ENCODE measurements around the gene BEND7.
"Not testable (repeated sequence)": the region's sequence is repeated elsewhere in the genome, so short reads cannot be mapped to it uniquely, and the experiment has no call there.

Gene BEND7

DNA sequence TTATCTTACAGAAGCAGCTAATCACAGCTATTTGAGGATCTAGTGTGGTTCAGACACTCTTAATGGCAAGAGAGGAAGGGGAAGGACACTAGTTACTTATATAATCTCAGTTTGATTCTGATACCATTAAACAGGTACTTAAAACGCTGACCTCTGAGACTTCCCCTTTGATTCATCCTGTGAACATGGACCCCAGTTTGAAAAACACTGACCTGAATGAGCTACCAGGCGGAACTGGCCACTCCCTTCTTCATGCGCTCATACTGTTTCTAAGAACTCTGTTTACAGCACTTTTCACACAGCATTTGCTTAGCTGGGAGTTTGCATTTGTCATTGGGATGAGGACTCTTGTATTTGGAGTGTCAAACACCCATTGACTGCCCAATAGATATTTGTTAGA is 45.7 kb downstream of the BEND7 start:
- DNase-seq (ENCODE audit: low spot score) = no peak

DNA sequence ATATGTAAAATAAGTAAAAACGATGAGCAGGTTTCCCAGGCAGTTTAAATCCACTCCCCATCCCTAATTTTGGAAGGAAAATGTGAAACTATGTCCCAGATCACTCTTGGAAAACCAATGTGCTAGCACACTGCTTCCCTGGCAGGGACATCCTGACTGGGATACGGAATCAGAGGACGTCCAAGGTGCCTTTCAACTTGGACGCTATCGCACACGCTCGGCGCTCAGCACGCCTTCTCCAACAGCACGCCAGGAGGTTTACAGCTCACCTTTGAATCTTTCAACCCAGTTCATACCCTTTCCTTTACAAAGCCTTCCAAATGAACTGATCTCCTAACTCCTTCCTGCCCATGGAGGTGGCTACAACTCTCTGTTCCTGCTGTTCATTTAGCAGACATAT is 47.1 kb downstream of the BEND7 start:
- no peak for DNase-seq (ENCODE audit: low spot score)

DNA sequence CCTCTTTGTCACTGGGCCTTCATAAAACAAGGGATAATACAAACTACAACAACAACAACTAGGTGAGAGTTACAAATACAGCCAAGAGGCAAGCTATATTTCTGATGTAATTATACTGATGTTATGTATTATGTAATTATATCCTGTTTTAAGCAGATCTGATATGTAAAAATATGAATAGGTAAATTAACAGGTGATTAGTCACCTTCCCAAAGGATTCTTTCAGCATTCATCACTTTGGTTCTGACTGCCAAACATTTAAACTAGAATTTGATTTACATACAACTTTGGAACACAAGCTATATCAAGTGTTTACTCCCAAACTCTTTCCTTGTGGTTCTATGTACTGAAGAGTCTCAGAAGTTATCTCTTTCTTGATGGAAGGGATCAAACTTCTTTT is 53.7 kb downstream of the BEND7 start:
- no peak for DNase-seq (ENCODE audit: low spot score)

DNA sequence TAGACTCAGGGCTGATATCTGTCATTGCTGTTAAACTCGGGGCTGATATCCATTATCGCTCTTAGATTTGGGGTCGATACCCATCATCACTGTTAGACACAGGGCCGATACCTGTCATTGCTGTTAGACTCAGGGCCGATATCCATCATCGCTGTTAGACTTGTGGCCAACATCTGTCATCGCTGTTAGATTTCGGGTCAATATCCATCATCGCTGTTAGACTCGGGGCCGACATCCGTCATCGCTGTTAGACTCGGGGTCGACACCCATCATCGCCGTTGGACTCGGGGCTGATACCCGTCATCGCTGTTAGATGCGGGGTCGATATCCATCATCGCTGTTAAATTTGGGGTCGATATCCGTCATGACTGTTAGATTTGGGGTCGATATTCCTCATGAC is 54.8 kb downstream of the BEND7 start:
- DNase-seq (ENCODE audit: low spot score) = no peak

DNA sequence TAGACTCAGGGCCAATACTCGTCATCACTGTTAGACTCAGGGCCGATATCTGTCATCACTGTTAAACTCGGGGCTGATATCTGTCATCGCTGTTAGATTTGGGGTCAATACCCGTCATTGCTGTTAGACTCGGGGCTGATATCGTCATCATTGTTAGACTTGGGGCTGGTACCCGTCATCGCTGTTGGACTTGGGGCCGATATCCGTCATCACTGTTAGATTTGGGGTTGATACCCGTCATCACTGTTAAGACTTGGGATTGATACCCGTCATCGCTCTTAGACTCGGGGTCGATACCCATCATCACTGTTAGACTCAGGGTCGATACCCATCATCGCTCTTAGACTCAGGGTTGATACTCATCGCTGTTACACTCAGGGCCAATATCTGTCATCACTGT is 56.5 kb downstream of the BEND7 start:
- DNase-seq (ENCODE audit: low spot score) = no peak

DNA sequence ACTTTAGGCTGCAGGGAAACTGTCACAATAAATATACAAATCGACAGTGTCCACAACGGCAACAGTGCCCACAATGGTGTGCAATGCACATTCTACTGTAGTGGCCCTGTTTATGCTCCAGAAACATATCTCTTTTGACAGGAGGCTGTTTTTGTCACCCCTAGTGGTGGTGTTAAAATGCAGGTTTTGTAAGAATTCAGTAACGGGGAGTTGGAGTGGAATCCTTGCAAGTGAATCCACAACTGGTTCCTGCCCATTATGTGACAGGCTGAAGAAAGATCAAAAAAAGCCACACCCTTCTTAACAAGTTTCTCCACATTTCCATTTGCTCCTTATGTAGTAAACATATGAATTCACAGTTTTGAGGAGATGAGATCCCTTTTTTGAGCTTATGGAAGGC is 58.5 kb downstream of the BEND7 start:
- no peak for DNase-seq (ENCODE audit: low spot score)

DNA sequence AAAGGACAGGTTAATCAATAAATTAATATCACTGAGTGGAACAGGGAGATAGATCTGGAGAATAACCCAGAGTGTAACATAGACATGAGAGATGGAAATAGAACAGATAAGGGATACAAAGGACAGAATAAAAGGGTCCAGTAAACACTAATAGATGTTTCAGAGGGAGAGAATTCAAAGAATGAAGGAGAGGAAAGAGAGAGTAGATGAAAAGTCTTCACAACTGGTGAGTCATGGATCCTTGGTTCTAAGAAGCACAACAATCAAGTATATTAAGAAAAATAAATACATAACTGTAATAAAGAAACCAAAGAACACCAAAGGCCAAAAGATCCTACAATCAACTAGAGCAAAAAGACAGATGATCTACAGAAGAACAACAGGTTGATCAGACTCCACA is 66.3 kb downstream of the BEND7 start:
- no peak for DNase-seq (ENCODE audit: low spot score)

DNA sequence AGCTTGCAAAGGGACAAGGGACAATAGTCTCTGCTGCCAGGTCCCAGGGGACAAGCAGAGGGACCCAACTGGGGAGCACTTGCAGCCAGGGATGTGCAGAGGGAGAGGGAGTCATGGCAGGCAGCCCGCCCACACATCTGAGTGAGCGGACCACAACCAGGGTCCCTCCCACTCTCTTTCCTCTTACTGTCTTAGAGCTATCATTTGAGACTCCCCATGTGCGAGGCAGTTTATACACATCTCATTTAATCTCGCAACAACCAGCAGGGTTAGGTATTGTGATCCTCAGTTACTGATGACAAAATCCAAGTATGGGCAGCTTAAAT is 70.2 kb downstream of the BEND7 start:
- no peak for DNase-seq (ENCODE audit: low spot score)

DNA sequence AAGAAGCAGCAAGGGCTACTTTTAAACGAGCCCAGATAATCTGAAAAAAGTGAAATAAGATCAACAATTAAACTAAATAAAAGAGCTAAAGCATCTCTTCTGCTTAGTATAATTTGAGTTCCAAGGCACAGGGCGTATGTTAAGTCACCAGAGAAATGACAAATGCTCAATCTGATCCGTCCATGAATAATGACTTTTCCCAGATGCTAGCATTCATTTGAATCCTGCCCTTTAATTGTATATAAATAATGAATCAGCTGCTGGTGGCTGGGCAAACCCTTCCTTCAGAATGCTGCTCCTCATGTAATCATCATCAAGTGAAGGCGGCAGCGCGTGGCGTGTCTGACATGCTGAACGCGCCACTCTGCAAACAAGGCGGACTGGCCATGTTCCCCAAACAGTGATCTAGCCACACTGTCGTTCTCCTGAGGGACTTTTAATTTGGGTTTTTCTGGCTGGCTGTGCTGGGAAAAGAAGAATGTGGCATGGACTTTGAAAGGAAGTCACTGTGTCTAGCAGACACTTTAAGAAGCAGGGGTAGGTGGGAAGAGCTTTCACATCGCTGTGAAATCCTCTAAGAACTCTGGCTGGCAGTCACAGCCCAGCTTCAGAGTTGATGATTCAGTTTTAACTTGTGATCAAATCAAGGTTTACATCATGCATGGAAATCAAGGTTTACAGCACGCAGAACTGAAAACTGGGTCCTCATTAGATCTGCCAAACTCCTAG is 70.7 kb downstream of the BEND7 start:
- no peak for DNase-seq (ENCODE audit: low spot score)

DNA sequence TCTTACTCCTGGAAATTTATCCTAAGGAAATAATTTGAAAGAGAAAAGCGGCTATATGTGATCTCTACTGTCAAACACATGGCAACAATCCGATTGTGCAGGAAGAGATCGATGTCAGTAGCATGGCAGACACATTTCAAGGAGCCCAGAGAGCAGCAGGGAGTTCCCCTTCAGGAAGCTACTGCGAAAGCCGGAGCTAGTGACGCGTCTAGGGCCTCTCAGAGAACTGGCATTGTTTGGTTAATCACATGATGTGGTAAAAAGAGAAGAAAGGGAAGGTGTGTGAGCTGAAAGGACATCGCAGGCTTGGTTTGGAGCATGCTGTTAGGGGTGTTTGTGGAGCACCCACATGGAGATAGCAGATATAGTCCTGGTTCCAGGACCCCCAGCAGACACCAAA is 74.9 kb downstream of the BEND7 start:
- DNase-seq (ENCODE audit: low spot score) = no peak

DNA sequence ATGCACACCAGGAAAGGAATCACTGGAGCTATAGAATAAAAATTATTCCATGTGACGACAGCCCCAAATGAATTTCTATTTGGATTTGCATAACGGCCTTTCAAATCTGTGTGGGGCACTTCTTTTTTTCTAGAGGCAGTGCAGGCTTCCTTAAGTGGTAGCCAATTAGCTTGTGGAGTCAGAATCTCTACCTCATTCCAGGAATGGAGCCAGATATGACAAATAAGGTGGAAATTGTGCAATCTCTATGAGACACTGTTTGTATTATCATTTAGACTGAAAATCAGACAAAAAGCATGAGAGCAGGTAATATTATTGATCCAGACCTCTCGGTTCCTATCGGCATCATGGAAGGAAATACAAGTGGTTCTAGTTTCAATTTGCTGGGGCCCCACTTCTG is 78.7 kb downstream of the BEND7 start:
- DNase-seq (ENCODE audit: low spot score) = no peak

DNA sequence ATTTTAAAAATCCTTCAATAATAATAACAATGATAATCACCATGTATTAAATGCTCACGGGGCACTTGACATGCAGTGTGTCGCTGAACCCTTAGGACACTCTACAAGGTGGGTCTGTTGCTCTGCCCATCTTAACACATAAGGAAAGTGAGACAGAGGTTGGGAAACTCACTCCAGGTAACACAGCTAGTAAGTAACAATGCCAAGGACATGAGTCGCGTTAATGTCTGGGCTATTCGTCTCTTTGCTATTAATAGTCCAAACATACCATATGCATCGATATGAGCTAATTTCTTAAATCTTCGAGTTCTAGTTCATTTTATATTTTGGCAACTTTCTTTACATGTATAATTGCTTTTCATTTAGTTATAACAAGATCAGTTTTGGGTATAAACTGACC is 79.5 kb downstream of the BEND7 start:
- DNase-seq (ENCODE audit: low spot score) = no peak

DNA sequence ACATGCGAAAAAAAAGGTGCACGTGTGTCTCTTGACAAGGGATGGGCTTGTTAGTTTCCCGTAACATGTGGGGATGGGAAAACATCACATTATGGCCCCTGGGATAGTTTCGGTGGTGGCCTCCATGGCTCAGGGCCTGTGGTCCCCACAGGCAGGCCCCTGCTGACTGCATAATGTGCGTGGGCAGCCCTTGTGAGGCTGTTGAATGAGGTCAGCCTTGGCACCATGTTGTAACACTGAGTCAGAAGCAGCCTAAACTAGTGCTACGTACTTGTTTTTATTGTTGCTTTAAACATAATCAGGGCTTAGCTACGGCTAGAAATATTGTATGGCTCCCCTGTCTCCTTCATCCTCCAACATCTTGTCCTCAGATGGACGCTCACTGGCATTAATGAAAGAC is 80.6 kb downstream of the BEND7 start:
- DNase-seq (ENCODE audit: low spot score) = no peak

DNA sequence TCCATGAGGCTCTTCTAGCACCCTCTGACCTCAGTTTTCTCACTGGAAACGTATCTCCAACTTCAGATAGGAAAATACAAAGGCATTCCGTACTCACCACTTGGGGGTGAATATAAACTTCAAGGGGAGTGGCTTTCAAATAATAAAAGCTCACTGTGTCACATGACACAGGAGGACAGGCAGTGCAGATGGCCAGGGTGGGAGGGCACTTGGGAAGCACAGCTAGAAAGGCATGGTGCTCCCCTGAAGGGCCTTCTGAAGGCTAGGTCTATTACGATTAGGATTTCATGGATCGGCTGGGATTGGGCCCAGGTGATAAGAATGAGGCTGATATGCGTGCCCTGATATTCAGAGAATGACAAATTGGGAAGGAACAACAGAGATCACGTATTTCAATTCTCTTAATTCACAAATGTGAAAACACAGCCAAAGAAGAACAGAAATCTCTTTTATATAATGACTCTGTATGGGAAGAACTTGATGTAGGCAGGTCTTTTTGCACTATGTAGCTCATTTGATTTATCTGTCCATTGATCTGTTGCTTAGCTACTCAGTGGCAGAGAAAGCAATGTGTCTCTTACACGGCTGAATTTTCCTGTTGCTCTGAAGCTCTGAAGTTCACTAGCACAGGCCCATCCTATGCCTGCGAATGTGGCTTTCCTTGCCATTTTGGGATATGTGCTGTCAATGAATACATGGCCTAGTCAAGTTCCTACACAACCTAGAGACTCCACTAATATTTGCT is 83.0 kb downstream of the BEND7 start:
- DNase-seq (ENCODE audit: low spot score) = no peak

DNA sequence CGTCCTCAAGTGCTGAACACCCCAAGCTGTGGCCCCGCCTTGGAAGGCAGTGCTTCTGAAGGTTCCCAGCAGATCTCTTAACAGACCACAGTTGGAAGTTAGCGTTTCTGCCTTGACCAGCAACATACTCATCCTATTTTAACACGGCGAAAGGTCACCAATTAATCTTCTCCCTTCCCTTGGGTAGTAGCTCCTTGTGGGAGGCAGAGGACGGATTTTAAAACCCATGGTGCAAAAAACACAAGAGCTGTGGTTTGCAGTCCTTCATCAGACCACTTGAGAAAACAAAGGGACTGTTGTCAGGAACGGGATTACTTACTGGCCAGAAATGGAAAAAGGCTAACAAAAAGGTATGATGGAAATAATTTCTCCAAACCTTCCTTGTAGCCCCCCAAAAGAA is 87.3 kb downstream of the BEND7 start:
- no peak for DNase-seq (ENCODE audit: low spot score)

DNA sequence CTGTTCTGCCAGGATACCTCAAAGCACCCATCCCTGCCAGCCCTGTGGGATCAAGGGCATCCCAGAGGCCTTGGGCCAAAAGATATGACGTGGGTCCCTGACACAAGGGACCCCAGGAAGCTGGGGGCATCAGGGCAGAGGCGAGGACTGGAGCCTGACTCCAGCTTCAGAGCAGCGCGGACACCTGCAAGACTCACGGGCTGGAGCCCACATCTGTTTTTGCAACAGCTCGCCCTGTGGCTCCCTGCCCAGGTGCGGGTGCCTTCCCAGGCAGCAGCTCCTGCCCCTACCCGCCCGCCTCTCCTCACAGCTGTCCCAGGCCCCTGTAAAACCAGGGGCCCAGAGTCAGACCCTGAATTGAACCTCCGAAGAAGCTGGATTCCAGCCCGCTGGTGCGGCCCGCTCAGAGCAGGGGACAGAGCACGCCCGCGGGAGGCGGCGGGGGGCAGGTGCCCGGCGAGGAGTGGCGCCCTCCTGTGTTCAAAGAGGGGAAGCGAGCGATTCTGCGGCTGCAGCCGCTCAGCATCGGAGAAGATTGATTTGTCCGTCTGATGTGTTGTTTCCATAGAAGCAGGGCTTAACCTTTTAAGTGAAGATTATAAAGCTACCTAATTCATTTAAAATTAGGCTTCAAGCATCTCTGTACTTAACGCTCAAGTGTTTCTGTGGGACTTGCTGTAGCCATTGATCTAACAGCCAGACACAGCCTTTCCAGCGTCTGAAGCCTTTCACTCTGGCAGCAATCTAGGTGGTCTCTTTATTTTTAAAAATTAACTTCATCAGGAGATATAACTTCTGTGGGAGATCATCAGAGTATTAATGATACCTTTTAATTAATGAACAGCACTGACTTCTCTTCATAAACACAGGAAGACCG is 88.4 kb downstream of the BEND7 start:
- DNase-seq (ENCODE audit: low spot score) = peak; percentile 55

DNA sequence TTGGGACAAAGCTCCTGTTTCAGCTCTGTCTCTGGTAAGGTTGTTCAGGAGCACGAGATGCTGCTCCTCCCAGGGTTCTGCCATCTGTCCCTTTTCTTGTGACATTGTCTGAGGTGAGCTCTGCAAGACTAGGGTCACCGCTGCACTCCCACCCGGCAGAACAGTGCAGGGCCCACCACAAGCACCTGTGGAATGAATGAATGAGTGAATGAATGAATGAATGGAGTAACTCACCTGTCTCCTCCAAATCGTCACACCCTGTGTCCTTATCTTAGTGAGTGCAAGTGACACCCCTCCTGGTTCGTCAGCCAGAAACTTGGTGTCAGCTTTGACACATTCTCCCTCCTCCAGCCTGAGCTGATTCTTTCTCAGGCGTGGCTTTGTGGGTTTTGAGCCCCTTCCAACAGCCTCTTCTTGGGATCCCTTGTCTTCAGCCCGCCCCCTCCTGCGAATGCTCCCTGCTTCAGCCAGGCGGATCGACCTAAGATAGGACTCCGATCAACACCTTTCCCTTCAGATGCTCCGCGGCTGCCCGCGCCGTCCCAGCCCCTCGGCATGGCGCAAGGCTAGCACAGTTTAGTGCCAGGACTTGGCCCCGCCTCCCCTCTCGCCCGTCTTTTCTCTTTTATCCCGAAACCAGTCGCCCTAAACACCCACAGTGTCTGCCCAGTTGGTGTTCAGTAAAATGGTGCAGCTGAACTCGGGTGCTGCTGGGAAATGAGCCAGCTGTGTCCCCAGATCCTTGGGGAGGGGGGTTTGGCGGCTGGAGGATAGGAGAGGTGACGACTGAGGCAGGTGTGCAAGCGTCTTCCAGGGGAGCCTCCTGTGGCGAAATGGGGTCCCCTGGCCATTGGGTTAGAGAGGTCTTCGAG is 89.3 kb downstream of the BEND7 start:
- no peak for DNase-seq (ENCODE audit: low spot score)

DNA sequence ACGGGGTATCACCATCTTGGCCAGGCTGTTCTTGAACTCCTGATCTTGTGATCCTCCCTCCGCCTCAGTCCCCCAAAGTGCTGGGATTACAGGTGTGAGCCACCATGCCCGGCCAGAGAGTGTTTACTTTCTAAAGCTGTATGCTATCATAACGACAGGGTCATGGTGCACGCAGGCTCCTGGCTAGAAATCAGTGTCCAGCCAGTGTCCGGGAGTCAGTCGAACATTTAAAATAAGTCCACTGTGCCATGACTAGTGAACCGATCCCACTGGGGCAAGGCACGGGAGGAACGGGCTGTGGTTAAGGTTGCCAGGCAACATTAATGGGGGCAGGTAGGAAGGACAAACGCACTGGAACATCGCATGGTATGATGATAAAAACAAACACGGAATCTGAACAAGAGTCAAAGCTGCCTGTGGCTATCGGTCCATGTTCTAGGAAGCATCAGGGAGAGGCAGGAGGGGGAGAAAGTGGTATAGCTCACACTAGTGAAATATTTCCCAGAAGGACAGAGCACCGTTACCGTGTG is 91.7 kb downstream of the BEND7 start:
- DNase-seq (ENCODE audit: low spot score) = no peak

DNA sequence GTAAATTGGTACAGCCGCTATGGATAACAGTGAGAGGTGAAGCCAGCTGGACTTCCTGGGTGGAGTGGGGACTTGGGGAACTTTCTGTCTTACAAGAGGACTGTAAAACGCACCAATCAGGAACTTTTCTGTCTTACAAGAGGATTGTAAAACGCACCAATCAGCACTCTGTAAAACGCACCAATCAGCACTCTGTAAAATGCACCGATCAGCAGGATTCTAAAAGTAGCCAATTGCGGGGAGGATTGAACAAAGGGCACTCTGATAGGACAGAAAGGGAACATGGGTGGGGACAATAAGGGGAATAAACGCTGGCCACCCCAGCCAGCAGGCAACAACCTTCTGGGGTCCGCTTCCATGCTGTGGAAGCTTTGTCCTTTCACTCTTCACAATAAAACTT is 100.9 kb downstream of the BEND7 start:
- DNase-seq (ENCODE audit: low spot score) = not testable (repeated sequence)

DNA sequence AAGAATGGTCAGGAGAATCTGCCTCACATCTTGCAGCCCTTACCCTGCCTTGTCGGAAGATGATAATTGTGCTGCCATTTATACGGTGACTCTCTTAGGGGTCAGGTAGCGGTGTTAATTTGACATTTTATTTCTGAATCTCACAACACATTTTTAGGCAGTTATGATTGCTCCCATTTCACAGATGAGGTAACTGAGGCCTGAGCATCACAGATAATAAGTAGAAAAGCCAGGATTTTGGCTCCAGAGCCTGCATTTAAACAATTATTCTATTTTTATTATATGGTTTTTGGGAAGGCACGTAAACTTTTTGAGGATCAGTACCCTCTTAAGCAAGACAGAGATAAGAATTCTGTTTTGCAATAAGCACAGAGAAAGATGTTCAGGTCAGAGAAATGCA is 103.4 kb downstream of the BEND7 start:
- DNase-seq (ENCODE audit: low spot score) = no peak

DNA sequence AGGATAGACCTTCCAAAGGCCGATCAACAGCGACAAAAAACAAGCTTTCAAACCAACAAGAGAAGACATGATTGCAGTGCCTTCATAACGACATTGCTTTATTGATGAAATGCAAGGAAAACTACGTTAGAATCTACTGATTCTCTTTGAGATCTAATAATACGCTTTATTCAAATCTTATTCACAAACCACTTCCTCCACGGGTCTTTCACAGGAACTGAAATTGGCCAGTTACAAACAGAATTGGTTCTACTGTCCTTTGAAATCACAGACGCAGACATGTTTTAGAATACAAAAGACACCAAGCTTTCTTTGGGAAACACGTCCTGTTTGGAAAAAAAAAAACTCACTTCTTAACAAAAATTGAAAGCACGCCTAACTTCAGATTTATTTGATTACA is 106.0 kb downstream of the BEND7 start:
- DNase-seq (ENCODE audit: low spot score) = no peak

DNA sequence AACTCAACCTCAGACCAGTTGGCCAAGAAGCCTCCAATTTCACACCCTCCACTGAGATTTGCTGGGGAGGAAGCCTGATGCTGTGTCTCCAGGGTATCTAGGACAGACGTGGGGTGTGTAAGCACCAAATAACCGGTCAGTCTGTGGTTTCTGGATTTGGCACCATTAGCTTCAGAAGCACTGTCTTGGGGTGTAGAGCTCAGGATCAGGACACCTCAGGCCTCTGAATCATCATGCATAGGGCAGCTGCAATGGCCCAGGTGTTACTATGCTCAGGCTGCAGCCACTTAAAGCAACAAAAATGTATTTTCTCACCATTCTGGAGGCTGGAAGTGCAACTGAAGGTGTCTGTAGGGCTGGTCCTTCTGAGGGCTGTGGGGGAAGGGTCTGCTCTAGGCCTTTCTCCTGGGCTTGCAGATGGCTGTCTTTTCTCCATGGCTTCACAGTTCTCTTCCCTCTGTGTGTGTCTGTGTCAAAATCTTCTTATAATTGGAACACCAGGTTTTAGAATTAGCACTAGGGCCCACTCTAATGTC is 107.4 kb downstream of the BEND7 start:
- no peak for DNase-seq (ENCODE audit: low spot score)
